Stimulated activated CD4-positive, alpha-beta T cell treated with anti-CD3 and anti-CD28 coated beads, Interleukin-1b, Interleukin-23, amount 100 ng/mL, for 4 hours (primary cell): ENCODE measurements around the gene LTBP2.

ENCODE experiments used
- DNase-seq, 2 donors: peaks; one replicate each; pipeline ENCODE4 v3.0.0-alpha.2; 2020; ENCODE audit warnings: low read depth in 2 of 2

Gene LTBP2

DNA sequence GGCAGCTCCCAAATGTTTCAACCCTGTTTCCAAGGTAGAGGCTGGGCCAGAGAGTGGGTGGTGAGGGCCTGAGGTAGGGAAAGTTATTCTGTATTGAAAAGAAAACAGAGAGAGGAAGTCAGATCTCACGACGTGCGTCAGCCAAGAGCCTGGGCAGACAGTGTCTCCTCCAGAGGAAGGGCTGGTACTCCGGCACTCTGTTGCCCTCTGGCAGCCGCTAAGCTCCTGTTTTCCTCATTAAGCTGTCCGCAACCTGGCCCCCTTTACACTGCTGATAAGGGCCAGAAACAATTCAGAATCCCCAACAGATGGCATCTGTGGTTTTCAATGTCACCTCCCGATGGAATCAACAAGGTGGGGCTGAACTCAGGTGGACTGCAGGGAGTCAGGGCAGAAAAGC is 26.0 kb upstream of the LTBP2 start:
- no peak for DNase-seq

DNA sequence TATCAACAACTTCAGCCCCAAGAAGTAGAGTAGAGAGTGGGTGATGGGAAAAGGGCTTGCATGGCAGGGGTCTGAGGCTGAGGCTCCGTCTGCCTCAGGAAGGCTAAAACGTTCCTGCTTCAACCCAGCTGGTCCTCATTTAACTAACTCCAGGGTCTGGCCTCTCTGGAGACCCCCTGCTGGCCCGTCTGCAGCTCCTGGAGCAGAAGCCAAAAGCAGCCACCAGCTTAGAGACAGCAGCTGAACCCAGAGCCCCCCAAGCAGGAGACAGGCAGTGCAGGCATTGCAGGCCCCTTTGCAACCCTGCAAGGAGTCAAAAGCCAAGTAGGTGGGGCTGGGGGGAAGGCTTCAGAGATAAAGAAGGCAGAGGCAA is 25.1 kb upstream of the LTBP2 start:
- no peak for DNase-seq

- no peak for DNase-seq
Measured at GRCh38 chr14:74636424-74637177, 24.6 kb upstream of the LTBP2 start.

- DNase-seq = no peak
Measured at GRCh38 chr14:74635847-74636246, 23.8 kb upstream of the LTBP2 start.

DNA sequence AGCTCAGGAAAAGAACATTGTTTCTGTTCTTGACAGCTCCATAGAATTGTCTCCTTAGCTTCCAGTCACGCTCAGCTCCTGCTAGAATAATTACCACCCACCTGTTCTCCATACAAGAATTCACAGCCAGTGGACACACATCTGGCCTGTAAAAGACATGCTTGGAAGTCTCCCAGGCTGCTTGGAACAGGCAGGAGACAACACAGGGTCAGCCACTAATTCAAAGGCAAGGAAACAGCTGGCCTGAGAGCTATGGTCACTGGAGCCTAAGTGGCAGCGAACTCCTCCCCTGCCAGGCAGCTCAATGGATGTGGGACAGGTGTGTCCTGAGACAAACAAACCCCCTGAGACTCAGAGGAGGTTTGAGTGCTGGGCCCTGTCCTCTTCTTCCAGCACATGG is 22.9 kb upstream of the LTBP2 start:
- no peak for DNase-seq

DNA sequence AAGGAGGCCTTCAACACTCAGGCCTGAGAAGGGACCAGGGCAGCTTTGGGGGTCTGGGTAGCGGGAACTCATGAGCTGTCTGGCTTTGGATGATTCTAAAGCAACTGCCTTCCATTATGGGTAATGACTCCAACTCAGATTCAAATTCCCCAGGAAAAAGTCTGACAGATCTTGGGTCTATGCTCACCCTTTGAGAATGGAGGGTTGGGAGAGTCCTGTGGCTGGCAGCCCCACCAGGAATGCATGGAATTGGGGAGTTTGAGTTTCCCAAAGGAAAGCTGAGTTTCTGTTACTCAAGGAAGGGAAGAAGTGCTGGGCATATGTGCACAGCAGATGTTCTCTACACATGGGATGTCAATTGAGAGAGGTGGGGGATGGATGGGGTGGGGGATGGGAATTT is 22.4 kb upstream of the LTBP2 start:
- DNase-seq = no peak

DNA sequence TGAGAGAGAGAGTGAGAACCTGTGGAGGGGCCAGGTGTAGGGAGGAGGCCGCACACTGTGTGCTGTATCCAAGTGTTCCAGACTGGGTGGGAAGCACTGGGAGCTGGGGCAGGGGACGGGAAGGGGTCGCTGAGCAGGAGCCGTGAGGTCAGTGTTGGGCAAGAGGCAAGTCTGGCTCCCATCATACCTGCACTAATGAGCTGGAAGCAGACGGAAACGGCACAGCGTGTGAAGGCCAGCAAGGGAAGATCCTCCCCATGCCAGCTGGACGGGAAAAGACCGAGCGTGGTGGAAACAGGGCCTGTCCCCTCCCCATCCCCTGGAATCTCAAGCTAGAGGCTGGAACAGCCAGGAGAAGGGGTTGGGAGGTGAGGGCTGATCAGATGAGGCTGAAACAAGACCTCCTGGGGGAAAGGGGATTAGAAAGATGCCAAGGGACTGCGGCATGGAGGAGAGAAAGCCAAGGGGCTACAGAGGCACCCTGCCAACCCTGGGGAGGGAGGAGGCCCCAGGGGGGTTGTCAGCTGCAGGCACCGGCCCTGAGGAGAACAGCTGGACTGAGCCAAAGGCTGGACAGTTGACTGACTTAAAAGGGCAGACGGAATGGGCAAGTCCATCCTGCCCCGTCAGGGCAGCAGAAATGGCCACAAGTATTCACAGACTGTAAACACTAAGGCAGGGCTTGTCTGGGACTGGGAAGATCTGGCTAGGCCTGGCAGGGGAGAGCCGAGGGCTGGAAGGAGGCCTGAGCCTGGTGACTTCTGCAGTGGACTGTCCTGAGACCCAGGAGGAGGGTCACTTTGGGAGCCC is 19.0 kb upstream of the LTBP2 start:
- no peak for DNase-seq

GRCh38 chr14:74628418-74628817 is 16.4 kb upstream of the LTBP2 start:
- no peak for DNase-seq

DNA sequence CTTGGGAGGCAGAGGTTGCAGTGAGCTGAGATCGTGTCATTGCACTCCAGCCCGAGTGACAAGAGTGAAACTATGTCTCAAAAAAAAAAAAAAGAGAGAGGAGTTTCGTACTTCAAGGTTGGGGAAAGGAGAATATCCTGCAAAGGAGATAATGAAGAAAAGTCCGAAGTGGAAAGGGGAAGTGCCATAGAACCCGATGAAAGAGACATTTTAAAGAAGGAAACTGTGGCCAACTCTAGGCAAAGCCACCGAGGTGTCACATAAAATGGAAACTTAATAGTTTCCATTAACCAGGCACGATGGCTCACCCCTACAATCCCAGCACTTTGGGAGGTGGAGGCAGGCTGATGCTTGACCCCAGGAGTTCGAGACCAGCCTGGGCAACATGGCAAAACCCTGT is 15.0 kb upstream of the LTBP2 start:
- no peak for DNase-seq

- no peak for DNase-seq
Measured at GRCh38 chr14:74622257-74622656, 10.2 kb upstream of the LTBP2 start.

GRCh38 chr14:74621556-74621955 is 9.5 kb upstream of the LTBP2 start:
- DNase-seq = no peak

DNA sequence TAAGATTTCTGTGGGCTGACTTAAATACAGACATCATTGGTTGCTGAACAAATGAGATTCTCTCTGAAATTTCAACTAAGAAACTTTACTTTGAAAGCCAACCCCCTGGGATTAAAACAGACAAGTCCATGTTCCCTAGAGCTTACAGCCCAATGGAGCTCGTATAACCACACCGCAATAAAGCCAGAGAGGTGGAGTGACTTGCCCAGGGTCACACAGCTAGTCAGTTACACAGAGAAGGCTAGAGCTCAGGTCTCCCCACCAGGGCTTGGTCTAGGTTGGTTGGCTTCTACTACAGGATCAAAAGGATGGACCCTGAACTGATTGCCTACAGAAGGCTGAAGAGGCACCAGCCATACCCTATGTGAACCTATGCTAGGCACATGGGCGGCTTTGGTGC is 8.9 kb upstream of the LTBP2 start:
- no peak for DNase-seq

DNA sequence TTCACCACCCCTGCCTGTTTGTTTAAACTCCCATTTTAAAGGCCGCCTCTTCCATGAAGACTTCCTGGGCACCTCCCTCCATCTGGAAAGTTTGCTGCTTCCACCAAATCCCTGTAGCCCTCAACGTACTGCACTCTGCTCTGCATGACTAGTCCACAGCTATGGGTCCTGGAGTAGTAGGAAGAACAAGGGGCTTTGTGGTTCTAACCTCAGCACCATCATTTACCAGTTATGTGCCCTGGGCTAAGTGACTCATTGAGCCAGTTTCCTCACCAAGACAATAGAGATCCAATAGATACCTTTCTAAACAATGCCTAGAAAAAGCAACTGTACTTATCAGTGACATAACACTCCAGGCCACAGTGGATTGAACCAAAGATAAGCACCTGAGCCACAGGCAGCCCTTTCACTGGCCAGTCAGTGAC is 8.5 kb upstream of the LTBP2 start:
- no peak for DNase-seq

DNA sequence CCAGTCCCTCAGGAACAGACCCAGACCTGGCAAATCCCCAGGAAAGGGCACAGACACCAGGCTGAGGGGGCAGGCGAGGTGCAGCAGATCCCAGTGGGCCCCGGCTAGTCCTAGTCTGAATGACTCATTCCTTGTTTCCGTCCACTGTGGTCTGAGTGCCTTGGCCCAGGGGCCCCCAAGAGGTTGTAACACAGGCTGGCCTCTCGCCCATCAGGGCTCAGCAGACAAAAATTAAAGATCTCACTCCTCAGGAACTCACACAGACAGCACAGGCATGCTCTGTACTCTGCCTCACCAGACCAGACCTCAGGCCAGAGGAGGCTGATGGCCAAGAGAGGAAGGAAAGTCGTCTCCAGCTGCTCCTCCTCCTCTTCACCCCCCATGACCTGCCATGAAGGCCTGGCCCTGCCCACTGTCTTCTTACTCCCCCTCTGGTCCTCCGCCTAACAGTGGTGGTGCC is 7.7 kb upstream of the LTBP2 start:
- DNase-seq = no peak

DNA sequence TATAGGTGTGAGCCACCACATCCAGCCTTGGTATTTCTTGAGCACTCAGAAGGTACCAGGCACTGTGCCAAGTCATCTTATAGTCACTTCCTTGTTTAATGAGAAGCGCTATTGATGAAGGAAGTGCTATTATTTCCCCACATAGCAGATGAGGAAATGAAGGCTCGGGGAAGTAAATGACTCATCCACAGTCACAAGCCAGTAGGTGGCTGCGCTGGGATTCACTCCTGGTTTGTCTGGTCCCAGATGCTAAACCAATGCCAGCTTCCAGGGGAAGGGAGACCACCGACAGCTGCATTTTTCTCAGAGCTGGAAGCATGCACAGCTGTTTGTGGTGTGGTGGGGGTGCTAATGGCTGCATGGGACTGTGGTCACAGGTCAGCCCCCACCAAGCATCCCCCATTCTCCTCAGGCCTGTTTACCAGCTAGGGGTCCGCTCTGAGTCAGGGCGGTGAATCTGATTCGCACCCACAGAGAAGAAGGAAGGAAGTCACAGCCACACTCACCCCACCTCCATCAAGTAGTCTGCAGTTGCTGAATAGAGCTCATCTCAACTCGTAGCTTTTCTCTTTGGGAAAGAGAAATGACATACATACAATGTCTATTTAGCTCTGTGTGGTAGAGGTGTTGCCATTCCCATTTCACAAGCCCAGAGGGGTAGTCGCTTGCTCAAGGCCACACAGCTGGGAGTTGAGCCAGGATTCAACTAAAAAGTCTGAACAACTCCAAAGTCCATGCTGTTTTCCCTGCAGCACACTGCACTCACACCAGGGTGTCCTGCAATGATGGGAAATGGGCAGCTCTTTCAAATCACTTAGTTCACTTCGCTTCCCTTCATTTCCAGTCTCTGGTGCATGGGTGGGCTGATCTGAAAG is 6.3 kb upstream of the LTBP2 start:
- DNase-seq = peak in 1 of 2 donors; percentile 36

GRCh38 chr14:74616996-74617700 is 5.1 kb upstream of the LTBP2 start:
- no peak for DNase-seq

DNA sequence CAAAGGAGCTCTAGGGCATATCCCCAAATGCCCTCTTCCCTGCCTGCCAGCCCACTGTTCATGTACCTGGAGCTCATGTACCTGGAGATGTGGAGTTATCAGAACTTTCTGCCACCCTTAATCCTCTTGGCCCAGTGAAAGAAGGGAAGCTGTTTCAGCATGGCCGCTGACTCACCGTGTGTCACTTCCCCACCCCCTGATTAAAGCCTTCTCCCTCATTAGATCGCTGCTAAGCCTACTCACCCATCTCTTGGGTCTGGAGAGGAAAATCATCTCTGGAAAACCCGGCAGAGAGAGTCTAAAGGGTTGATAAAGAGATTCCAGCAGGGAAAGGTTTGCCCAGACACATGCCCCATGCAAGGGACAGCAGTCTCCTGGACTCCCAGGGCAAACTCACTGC is 4.5 kb upstream of the LTBP2 start:
- no peak for DNase-seq

GRCh38 chr14:74615735-74616134 is 3.7 kb upstream of the LTBP2 start:
- no peak for DNase-seq

DNA sequence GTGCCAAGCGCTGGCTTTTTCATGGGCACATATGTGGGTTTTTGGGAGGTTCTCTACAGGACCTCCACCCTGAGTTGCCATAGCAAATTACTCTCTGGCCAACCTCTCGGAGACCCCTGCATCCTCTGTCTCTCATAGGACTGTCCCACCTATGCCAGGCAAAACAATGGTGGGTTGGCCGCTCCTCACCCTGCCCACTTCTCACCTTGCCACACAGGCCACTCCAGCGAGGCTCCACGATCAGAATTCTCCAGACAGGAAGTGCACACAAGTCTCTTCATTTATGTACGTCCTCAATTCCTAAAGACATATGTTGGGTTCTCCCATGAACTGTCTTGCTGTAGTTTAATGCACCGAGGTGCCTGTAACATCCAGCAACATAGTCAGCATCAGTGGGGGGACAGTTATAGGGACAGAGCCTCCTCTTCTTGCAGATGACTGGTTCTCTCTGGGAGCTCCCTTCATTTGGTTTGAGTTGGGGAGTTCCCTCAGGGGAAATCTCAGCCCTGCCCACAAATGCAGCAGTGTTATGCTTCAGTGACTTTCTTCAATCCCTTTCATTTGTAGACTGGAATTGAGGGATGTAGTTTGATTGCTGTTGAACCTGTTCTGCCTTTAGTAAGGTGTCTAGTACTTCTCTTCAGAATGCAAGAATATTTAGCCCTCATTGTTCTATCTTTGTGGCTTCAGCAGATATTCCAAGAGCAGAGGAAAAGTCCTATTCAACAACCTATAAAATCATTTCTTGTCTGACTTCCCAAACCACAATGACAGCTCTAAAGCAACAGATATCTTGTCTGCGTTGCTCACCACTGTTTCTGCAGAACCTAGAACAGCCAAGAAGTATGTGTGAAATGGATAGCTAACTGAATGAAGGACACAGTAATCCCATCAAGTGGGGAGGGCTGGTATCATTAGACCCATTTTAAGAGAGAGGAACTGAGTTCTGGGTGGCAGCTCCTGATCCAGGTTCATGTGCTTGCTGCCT is 2.8 kb upstream of the LTBP2 start:
- no peak for DNase-seq

DNA sequence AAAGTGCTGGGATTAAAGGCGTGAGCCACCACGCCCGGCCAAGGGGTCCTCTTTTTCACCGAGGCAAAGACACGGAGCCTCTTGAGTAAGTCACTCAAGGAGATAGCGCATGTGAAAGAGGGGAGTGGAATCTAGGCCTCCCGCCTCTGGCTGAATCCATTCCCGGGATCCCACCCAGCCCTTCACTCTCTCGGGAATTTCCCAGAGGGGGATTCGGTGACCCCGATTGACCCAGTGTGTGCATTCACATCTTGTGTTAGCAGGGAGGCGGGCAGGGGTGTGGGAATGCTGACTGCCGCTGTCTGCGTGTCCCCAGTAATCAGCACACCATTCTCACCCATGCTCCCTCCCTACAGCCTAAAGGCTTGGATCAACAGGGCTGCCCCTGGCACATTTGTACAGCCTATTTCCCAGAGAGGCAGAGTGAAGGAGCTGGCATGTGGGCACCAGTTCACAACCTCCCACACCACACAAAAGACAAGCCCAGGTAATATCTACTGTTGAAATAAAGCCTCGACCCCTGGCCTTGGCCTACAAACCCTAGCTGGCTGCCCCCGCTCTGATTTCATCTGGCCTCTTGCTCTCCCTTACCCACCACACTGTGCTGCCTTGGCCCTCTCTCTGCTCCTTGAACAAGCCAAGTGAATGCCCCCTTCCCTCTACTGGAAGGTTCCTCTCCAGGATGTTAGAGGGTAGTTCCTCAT is 1.3 kb upstream of the LTBP2 start:
- no peak for DNase-seq
